MCF 10A (cell line): Measurements from ENCODE around the gene THPO. TPM values are rescaled to one million over a fixed set of nuclear protein-coding genes. Genes with fewer than 3 reads are reported as not detected.

Experiments used
- BruUV-seq: library from RNA; stranded (reverse); fragments of 400-500 nt; replicated peaks from 2 replicates; lab custom pipeline; 2021; lab: Mats Ljungman, UMichigan
- CTCF ChIA-PET: fragments of 300-600 bp; sonication (Branson Sonifier 250); formaldehyde crosslinking; extraction: SDS; loops from one replicate; lab custom pipeline; 2021; ENCODE audit warnings: antibody characterized with exemption, inconsistent platforms; lab: Yijun Ruan, JAX
- POLR2A ChIA-PET: fragments of 300-600, 350-650 bp; sonication (Branson Sonifier 250); formaldehyde crosslinking; extraction: SDS; loops from one replicate; lab custom pipeline; 2020; ENCODE audit warnings: antibody characterized with exemption, inconsistent platforms; lab: Yijun Ruan, JAX
- DNase-seq: peaks from one replicate; pipeline ENCODE4 v3.0.0-alpha.2; 2018; ENCODE audit not compliant: unreplicated experiment
- H3K27ac Mint-ChIP-seq: one replicate; pipeline ENCODE4 v1.8.0; 2022; ENCODE audit warnings: mild to moderate bottlenecking, low read depth, mixed read lengths; ENCODE audit not compliant: unreplicated experiment
- H3K27me3 Mint-ChIP-seq: one replicate; pipeline ENCODE4 v1.8.0; 2022; ENCODE audit warnings: mixed read lengths; ENCODE audit not compliant: insufficient read depth, unreplicated experiment
- H3K36me3 Mint-ChIP-seq: one replicate; pipeline ENCODE4 v1.8.0; 2022; ENCODE audit warnings: mild to moderate bottlenecking, moderate library complexity, mixed read lengths; ENCODE audit not compliant: insufficient read depth, unreplicated experiment
- H3K4me1 Mint-ChIP-seq: one replicate; pipeline ENCODE4 v1.8.0; 2022; ENCODE audit warnings: mixed read lengths; ENCODE audit not compliant: insufficient read depth, unreplicated experiment
- H3K4me3 Mint-ChIP-seq: one replicate; pipeline ENCODE4 v1.8.0; 2022; ENCODE audit warnings: mild to moderate bottlenecking, moderate library complexity, mixed read lengths; ENCODE audit not compliant: unreplicated experiment
- H3K9me3 Mint-ChIP-seq: one replicate; pipeline ENCODE4 v1.8.0; 2022; ENCODE audit warnings: mixed read lengths; ENCODE audit not compliant: unreplicated experiment
- CTCF ChIP-seq: fragments of 200-600 bp; IDR thresholded peaks from one replicate; pipeline ENCODE4 v1.8.0; 2022; ENCODE audit warnings: antibody characterized with exemption, mild to moderate bottlenecking; ENCODE audit not compliant: unreplicated experiment
- intact Hi-C: fragments of 100-400 bp; cut with micrococcal nuclease; formaldehyde crosslinking; loops from 2 replicates; pipeline ENCODE4 v1.14.1; 2022
- total RNA-seq: library from RNA; stranded (reverse); gene quantifications from 2 replicates; pipeline ENCODE4 v1.2.3, GENCODE V29; 2022

THPO gene
- total RNA-seq, 1 experiment from 2014 or later = not detected

DNA sequence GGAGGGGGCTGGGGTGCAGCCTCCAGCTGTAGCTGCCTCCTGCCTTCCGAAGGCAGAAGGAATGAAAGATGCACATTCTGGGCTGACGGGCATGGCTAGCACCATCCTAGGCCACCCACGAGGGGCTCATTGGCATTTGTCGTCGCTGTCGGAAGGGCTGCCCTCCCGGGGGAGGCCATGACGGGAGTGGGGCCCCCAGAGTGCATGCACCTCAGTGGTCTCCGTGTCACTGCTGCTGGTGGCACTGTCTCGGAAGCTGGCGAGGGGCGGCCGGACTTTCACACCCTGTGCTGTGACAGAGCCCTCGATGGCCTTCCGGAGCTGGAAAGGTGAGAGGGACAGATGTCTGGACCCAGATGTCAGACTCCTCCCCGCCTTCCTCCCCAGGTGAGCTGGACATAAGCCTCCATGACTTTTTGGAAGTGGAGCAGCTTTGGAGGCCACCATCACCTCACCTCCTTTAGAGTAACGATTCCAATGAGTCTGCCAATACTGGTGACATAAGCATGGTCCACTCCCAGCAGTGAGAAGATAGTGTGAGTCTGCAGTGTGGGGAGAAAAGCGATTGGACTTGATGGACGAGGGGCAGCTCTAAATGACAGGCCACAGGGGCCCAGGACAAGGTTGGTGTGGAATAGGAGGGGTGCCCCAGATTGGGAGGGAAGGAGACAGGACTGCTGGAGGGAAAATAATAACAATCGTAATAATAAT, 31.4 kb downstream of the THPO start:
- no peak overlapping the region for H3K27ac Mint-ChIP-seq
- no peaks in the 10 kb centered on the region for H3K27me3 Mint-ChIP-seq
- DNase-seq = no peak
- peaks cover 11% of the 10 kb centered on the region for H3K4me1 Mint-ChIP-seq
- intact Hi-C loops = no loop called here
- CTCF ChIA-PET = interaction anchor here (1.4 kb wide), 2 partner anchors 9 to 25 kb away, joined by 3 to 7 read pairs; no protein-coding TSS in a partner anchor
- peaks cover 31% of the 10 kb centered on the region for H3K36me3 Mint-ChIP-seq
- H3K9me3 Mint-ChIP-seq = no peaks in the 10 kb centered on the region
- POLR2A ChIA-PET = interaction anchor here (0.7 to 1.6 kb wide), 3 partner anchors 10 to 201 kb away, joined by 3 to 4 read pairs (median 3); no protein-coding TSS in a partner anchor
- BruUV-seq = no TSS peak
- H3K4me3 Mint-ChIP-seq = no peak overlapping the region
- no peak for TF ChIP-seq CTCF

DNA sequence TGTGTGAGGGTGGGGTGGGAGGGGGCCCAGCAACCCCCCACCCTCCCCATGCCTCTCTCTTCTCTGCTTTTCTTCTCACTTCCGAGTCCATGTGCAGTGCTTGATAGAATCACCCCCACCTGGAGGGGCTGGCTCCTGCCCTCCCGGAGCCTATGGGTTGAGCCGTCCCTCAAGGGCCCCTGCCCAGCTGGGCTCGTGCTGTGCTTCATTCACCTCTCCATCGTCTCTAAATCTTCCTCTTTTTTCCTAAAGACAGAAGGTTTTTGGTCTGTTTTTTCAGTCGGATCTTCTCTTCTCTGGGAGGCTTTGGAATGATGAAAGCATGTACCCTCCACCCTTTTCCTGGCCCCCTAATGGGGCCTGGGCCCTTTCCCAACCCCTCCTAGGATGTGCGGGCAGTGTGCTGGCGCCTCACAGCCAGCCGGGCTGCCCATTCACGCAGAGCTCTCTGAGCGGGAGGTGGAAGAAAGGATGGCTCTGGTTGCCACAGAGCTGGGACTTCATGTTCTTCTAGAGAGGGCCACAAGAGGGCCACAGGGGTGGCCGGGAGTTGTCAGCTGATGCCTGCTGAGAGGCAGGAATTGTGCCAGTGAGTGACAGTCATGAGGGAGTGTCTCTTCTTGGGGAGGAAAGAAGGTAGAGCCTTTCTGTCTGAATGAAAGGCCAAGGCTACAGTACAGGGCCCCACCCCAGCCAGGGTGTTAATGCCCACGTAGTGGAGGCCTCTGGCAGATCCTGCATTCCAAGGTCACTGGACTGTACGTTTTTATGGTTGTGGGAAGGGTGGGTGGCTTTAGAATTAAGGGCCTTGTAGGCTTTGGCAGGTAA, 32.5 kb downstream of the THPO start:
- CTCF ChIA-PET = interaction anchor here (0.6 to 1.4 kb wide), 10 partner anchors 8 to 157 kb away, joined by 3 to 5 read pairs (median 3); partner anchors contain the start of gene EEF1AKMT4

DNA sequence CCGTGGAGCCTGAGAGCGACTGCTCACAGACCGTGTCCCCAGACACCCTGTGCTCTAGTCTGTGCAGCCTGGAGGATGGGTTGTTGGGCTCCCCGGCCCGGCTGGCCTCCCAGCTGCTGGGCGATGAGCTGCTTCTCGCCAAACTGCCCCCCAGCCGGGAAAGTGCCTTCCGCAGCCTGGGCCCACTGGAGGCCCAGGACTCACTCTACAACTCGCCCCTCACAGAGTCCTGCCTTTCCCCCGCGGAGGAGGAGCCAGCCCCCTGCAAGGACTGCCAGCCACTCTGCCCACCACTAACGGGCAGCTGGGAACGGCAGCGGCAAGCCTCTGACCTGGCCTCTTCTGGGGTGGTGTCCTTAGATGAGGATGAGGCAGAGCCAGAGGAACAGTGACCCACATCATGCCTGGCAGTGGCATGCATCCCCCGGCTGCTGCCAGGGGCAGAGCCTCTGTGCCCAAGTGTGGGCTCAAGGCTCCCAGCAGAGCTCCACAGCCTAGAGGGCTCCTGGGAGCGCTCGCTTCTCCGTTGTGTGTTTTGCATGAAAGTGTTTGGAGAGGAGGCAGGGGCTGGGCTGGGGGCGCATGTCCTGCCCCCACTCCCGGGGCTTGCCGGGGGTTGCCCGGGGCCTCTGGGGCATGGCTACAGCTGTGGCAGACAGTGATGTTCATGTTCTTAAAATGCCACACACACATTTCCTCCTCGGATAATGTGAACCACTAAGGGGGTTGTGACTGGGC, 33.3 kb downstream of the THPO start:
- POLR2A ChIA-PET = interaction anchor here (1.3 to 1.6 kb wide), 2 partner anchors 8 to 17 kb away, joined by 4 to 5 read pairs; partner anchors contain the start of genes CLCN2 and POLR2H
- intact Hi-C loops = no loop called here
- H3K36me3 Mint-ChIP-seq = peaks cover 24% of the 10 kb centered on the region
- peaks cover 13% of the 10 kb centered on the region for H3K4me1 Mint-ChIP-seq
- DNase-seq = no peak
- H3K27me3 Mint-ChIP-seq = no peaks in the 10 kb centered on the region
- H3K4me3 Mint-ChIP-seq = no peak overlapping the region
- H3K9me3 Mint-ChIP-seq = no peaks in the 10 kb centered on the region
- no TSS peak for BruUV-seq
- CTCF ChIA-PET = interaction anchor here (0.7 to 1.1 kb wide), 7 partner anchors 9 to 152 kb away, joined by 3 to 5 read pairs (median 4); partner anchors contain the start of gene EEF1AKMT4
- no peak for TF ChIP-seq CTCF
- H3K27ac Mint-ChIP-seq = no peak overlapping the region

More for the DNA sequence above, 32.5 kb downstream of the THPO start:
- H3K4me3 Mint-ChIP-seq = no peak overlapping the region
- H3K36me3 Mint-ChIP-seq = peaks cover 27% of the 10 kb centered on the region
- H3K27me3 Mint-ChIP-seq = no peaks in the 10 kb centered on the region
- intact Hi-C loops = no loop called here
- H3K27ac Mint-ChIP-seq = no peak overlapping the region
- no TSS peak for BruUV-seq
- DNase-seq = peak; percentile 84
- POLR2A ChIA-PET = interaction anchor here (0.6 to 1.6 kb wide), 3 partner anchors 9 to 397 kb away, joined by 3 to 5 read pairs (median 4); partner anchors contain the start of genes CLCN2 and POLR2H
- H3K4me1 Mint-ChIP-seq = peaks cover 13% of the 10 kb centered on the region
- no peaks in the 10 kb centered on the region for H3K9me3 Mint-ChIP-seq
- TF ChIP-seq CTCF = peak; percentile 45
